ENCODE measurements around the gene FOXP1. TPM values are rescaled to one million over a fixed set of nuclear protein-coding genes. Genes with fewer than 3 reads are reported as not detected.

Gene FOXP1
- total and polyA plus RNA-seq, 12 donors, result 4.8 to 56.0 (median 43.8) TPM

DNA sequence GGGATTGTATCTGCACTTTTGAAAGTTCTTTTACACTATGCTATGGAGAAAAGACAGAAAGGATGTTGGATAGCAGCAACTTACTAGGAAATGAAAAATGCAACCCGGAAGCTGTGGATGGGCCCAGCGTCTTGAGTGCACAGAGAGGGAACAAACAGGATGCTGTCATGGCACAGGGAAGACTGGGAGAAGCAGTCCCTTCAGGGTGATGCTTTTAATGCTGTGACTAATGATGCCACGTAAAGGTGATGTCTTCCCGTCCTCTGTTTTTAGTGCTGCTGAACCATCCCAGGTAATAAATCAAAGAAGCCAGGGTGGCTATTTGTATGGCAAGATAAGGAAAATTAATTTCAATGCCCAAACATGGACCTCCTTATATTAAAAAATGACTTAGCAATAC lies 437.6 kb downstream of the FOXP1 start:
- Histone ChIP-seq H3K4me1 (peaks cover 0 to 10% (median 5%) of the 10 kb centered on the region in 9 donors), H3K27ac (no peak overlapping the region), H3K27me3 (no peaks in the 10 kb centered on the region), H3K4me3 (no peak overlapping the region), H3K9me3 (no peaks in the 10 kb centered on the region), H3K36me3 (no peaks in the 10 kb centered on the region)
- DNase-seq (no peak), ATAC-seq (no peak)
- intact Hi-C loops (cut with DNase I), result no loop called here
- WGBS, 2 donors, result 89 to 94% methylated on average over 4 of the region's 4 CpGs
- TF ChIP-seq, protein P1, sequence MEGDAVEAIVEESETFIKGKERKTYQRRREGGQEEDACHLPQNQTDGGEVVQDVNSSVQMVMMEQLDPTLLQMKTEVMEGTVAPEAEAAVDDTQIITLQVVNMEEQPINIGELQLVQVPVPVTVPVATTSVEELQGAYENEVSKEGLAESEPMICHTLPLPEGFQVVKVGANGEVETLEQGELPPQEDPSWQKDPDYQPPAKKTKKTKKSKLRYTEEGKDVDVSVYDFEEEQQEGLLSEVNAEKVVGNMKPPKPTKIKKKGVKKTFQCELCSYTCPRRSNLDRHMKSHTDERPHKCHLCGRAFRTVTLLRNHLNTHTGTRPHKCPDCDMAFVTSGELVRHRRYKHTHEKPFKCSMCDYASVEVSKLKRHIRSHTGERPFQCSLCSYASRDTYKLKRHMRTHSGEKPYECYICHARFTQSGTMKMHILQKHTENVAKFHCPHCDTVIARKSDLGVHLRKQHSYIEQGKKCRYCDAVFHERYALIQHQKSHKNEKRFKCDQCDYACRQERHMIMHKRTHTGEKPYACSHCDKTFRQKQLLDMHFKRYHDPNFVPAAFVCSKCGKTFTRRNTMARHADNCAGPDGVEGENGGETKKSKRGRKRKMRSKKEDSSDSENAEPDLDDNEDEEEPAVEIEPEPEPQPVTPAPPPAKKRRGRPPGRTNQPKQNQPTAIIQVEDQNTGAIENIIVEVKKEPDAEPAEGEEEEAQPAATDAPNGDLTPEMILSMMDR (IDR thresholded peaks at IDR 0.05), result no peak

DNA sequence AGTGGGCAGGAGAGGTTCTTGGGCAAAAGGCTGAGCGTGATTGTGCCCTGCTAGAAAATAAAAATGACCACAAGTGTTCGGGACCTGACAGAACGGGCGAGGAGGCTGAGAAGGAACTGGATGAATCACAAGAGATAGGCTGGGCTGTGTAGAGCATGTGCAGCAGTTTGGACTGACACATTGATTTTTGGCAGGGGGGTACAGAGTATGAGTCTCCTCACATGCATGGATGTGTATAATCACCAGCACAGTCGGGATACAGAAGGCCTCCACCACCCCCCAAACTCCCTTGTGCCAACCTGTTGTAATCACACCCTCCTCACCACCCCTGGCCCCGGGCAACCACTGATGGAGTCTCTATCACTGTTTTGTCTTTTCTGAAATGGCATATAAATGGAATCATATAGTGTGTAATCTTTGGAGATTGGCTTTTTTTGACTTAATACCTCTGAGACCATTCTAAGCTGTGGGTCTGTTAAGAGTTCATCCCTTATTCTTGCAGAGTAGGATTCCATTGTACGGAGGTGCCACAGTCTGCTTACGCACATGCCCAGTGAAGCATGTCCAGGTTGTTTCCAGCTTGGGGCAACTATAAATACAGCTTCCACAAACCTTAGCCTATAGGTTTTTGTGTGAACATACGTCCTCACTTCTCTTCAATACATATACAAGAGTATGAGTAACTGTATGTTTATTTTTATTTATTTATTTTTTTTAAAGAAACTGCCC lies 438.8 kb downstream of the FOXP1 start:
- intact Hi-C loops (cut with DNase I), result no loop called here
- Histone ChIP-seq H3K27ac (no peak overlapping the region), H3K27me3 (no peaks in the 10 kb centered on the region), H3K36me3 (no peaks in the 10 kb centered on the region), H3K4me1 (peaks cover 0 to 10% (median 5%) of the 10 kb centered on the region in 9 donors), H3K4me3 (no peak overlapping the region), H3K9me3 (no peaks in the 10 kb centered on the region)
- DNase-seq, result no peak
- no peak for ATAC-seq
- WGBS, 2 donors, result 83 to 85% methylated on average over 9 of the region's 9 CpGs
- TF ChIP-seq, protein P1 (IDR thresholded peaks at IDR 0.05), result no peak

DNA sequence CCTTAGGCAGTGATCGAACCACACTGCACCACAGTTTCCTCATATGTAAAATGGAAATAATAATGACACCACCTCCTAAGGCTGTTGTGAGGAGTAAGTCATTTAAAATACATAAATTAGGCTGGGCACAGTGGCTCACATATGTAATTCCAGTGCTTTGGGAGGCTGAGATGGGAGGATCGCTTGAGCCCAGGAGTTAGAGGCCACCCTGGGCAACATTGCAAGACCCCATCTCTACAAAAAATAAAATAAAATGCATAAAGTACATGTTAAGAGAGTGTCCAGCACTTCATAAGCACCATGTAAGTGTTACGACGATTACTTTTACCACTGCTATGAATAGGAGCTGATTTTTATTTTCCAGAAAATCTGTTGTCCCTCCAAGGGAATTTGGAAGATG lies 440.0 kb downstream of the FOXP1 start:
- intact Hi-C loops (cut with DNase I), result no loop called here
- ATAC-seq (no peak), DNase-seq (no peak)
- TF ChIP-seq, protein P1 (IDR thresholded peaks at IDR 0.05), result no peak
- H3K9me3 ChIP-seq, result no peaks in the 10 kb centered on the region
- H3K27ac ChIP-seq, result no peak overlapping the region
- H3K4me1 ChIP-seq, result peaks cover 0 to 10% (median 5%) of the 10 kb centered on the region in 9 donors
- H3K36me3 ChIP-seq, result no peaks in the 10 kb centered on the region
- H3K4me3 ChIP-seq, result no peak overlapping the region
- H3K27me3 ChIP-seq, result no peaks in the 10 kb centered on the region
- 91 to 96% methylated on average over 4 of the region's 4 CpGs for WGBS, 2 donors

DNA sequence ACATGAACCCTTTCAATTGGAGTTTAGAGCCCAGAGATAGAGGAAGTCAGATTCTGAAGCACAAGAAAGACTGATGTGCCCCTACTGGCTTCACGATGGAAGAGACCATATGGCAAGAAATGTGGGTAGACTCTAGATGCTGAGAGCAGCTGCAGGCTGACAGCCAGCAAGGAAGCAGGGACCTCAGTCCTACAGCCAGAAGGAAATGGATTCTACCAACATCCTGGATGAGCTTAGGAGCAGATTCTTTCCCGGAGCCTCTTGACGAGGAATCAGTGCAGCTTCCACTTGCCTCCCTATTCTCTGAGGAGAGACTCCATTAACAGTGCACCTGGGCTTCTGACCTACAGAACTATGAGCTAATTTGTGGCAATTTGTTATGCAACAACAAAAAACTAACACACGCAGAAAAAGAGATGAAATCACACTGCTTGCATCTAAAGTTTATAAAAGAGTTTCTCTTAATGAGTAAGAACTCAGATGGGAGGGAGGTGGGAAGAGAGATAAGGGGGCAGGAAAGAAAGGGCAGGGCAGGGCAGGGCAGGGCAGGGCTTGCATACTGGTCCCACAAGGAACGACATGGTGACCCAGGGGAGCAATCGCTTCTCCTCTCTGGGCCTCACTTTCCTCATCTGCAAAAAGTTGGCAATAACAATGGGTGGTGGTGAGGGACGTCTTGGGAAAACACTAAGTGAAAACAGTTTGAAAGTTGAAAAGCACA lies 440.9 kb downstream of the FOXP1 start:
- peak in 2 of 8 donors; percentile 25 to 59 for ATAC-seq

More for the DNA sequence above, 440.9 kb downstream of the FOXP1 start:
- 55 to 59% methylated on average over 7 of the region's 7 CpGs for WGBS, 2 donors
- TF ChIP-seq, protein P1 (IDR thresholded peaks at IDR 0.05), result no peak
- no peaks in the 10 kb centered on the region for H3K27me3 ChIP-seq
- DNase-seq, result no peak
- no peaks in the 10 kb centered on the region for H3K9me3 ChIP-seq
- no peak overlapping the region for H3K4me3 ChIP-seq
- H3K4me1 ChIP-seq, result peaks cover 0 to 10% (median 5%) of the 10 kb centered on the region in 9 donors
- intact Hi-C loops (cut with DNase I), result no loop called here
- H3K27ac ChIP-seq, result no peak overlapping the region
- no peaks in the 10 kb centered on the region for H3K36me3 ChIP-seq

Data from heart right ventricle (tissue), 16 donors.